HepG2 (cell line): ENCODE measurements around the gene UCHL3. TPM values are rescaled to one million over a fixed set of nuclear protein-coding genes. Genes with fewer than 3 reads are reported as not detected.

ENCODE experiments used
- CBFB ChIP-seq: sonication (generic); formaldehyde crosslinking; IDR thresholded peaks from 2 replicates; pipeline ENCODE4 v1.4.0; 2020; ENCODE audit warnings: missing genetic modification reagents
- CENPT ChIP-seq: sonication (generic); formaldehyde crosslinking; IDR thresholded peaks from 2 replicates; pipeline ENCODE4 v1.8.0; 2022; ENCODE audit warnings: low read depth, mild to moderate bottlenecking, moderate library complexity, missing genetic modification reagents
- HDAC1 ChIP-seq: sonication (generic); formaldehyde crosslinking; IDR thresholded peaks from 2 replicates; pipeline ENCODE4 v1.5.1; 2020; ENCODE audit warnings: mild to moderate bottlenecking, missing genetic modification reagents
- IRX3 ChIP-seq: sonication (generic); formaldehyde crosslinking; IDR thresholded peaks from 2 replicates; pipeline ENCODE4 v1.8.1; 2023; ENCODE audit warnings: mild to moderate bottlenecking, low read depth, missing genetic modification reagents, borderline replicate concordance
- KIAA2018 ChIP-seq: sonication (generic); formaldehyde crosslinking; IDR thresholded peaks from 2 replicates; pipeline ENCODE4 v1.5.0; 2020; ENCODE audit warnings: mild to moderate bottlenecking, missing genetic modification reagents, borderline replicate concordance
- MLXIP ChIP-seq: sonication (generic); formaldehyde crosslinking; IDR thresholded peaks from 2 replicates; pipeline ENCODE4 v1.9.0; 2021; ENCODE audit warnings: missing genetic modification reagents, borderline replicate concordance
- NFKBIZ ChIP-seq: IDR thresholded peaks from 2 replicates; pipeline ENCODE4 v1.6.1; 2018; ENCODE audit warnings: missing genetic modification reagents, missing compliant biosample characterization
- NR2F1 ChIP-seq, 2 experiments: fragments of 450-650 bp in 1 of 2; formaldehyde crosslinking in 1 of 2; IDR thresholded peaks; 2 replicates each; pipeline versions ENCODE4 v1.5.0 to v1.6.1; 2016 to 2020; ENCODE audit warnings: mild to moderate bottlenecking in 1 of 2, missing compliant biosample characterization in 1 of 2, missing genetic modification reagents in 1 of 2, moderate library complexity in 1 of 2
- REPIN1 ChIP-seq: sonication (generic); formaldehyde crosslinking; IDR thresholded peaks from 2 replicates; pipeline ENCODE4 v1.8.0; 2022; ENCODE audit warnings: missing genetic modification reagents, low read depth, mild to moderate bottlenecking, borderline replicate concordance
- SMARCE1 ChIP-seq: fragments of 450-650 bp; IDR thresholded peaks from 2 replicates; pipeline ENCODE4 v1.6.1; 2017; ENCODE audit warnings: borderline replicate concordance
- SP4 ChIP-seq: sonication (generic); formaldehyde crosslinking; IDR thresholded peaks from 2 replicates; pipeline ENCODE4 v1.8.1; 2023; ENCODE audit warnings: mild to moderate bottlenecking, missing genetic modification reagents
- SRY ChIP-seq: sonication (generic); formaldehyde crosslinking; IDR thresholded peaks from 2 replicates; pipeline ENCODE4 v1.8.0; 2022; ENCODE audit warnings: mild to moderate bottlenecking, missing genetic modification reagents
- TEF ChIP-seq: sonication (generic); formaldehyde crosslinking; IDR thresholded peaks from 2 replicates; pipeline ENCODE4 v1.5.0; 2020; ENCODE audit warnings: missing genetic modification reagents
- ZFP36 ChIP-seq: fragments of 150-350 bp; IDR thresholded peaks from 2 replicates; pipeline ENCODE4 v1.6.1; 2018; ENCODE audit warnings: borderline replicate concordance, low read length, low read depth; ENCODE audit not compliant: partially characterized antibody
- ZNF644 ChIP-seq: IDR thresholded peaks from 2 replicates; pipeline ENCODE4 v1.6.1; 2016; ENCODE audit warnings: low read depth
- ZNF749 ChIP-seq: sonication (generic); formaldehyde crosslinking; IDR thresholded peaks from 2 replicates; pipeline ENCODE4 v1.8.0; 2022; ENCODE audit warnings: mild to moderate bottlenecking, missing genetic modification reagents, moderate library complexity, borderline replicate concordance
- ZNF776 ChIP-seq: sonication (generic); formaldehyde crosslinking; IDR thresholded peaks from 2 replicates; pipeline ENCODE4 v1.4.0; 2020; ENCODE audit warnings: mild to moderate bottlenecking, missing genetic modification reagents
- ZSCAN25 ChIP-seq: sonication (generic); formaldehyde crosslinking; IDR thresholded peaks from 2 replicates; pipeline ENCODE4 v1.8.0; 2022; ENCODE audit warnings: mild to moderate bottlenecking, missing genetic modification reagents
- polyA plus RNA-seq, 8 experiments: library from polyadenylated mRNA; depleted of rRNA in 3 of 8; stranded (reverse) in 7 of 8; unstranded in 1 of 8; fragments of >200 nt; fragmentation: Illumina TruSeq in 4 of 8; extraction: Trizol in 4 of 8; gene quantifications; 2 replicates each; pipeline versions ENCODE4 v1.2.1 to v1.2.3, GENCODE V29; 2011 to 2016; ENCODE audit warnings: low read depth in 4 of 8, missing spikeins in 1 of 8, mixed read lengths in 1 of 8; ENCODE audit not compliant: insufficient read depth in 1 of 8
- total RNA-seq, 5 experiments: library from RNA; depleted of rRNA; stranded (reverse); fragments of >200 nt; fragmentation: Illumina TruSeq; extraction: Trizol; gene quantifications; 2 replicates each; pipeline ENCODE4 v1.2.3, GENCODE V29; 2016; ENCODE audit warnings: low read depth in 1 of 5

Gene UCHL3
- total and polyA plus RNA-seq, 2 of the 13 experiments (the other 11 are each of a cell fraction or from before 2014, with no cell fraction given), result 36.2 to 93.3 TPM

GRCh38 chr13:75636436-75637180, 87.0 kb downstream of the UCHL3 start (continued):
- TF ChIP-seq REPIN1 (CRISPR knock-in tag), result no peak
- TF ChIP-seq ZSCAN25 (CRISPR knock-in tag), result peak; percentile 44; the same call in 1 of the 2 replicates
- TF ChIP-seq SP4, result no peak; the same call in 1 of the 2 replicates
- no peak for TF ChIP-seq NR2F1 (CRISPR knock-in tag; IDR thresholded peaks at IDR 0.05)
- TF ChIP-seq TEF (CRISPR knock-in tag), result no peak
- TF ChIP-seq CENPT (CRISPR knock-in tag), result no peak
- no peak for TF ChIP-seq NFKBIZ
- no peak for TF ChIP-seq KIAA2018 (CRISPR knock-in tag)
- TF ChIP-seq HDAC1 (CRISPR knock-in tag), result peak; percentile 69
- TF ChIP-seq ZNF749 (CRISPR knock-in tag), result no peak
- no peak for TF ChIP-seq MLXIP
- no peak for TF ChIP-seq CBFB
- 0 out of 2 replicates have a peak, but pooled peaks have one; percentile 9 for TF ChIP-seq ZNF776 (CRISPR knock-in tag)
- no peak for TF ChIP-seq IRX3
- TF ChIP-seq ZNF644, result no peak
- no peak for TF ChIP-seq SRY
- TF ChIP-seq ZFP36, result no peak
- TF ChIP-seq SMARCE1, result no peak
